ENCODE data around the gene EVL.

Gene EVL

DNA sequence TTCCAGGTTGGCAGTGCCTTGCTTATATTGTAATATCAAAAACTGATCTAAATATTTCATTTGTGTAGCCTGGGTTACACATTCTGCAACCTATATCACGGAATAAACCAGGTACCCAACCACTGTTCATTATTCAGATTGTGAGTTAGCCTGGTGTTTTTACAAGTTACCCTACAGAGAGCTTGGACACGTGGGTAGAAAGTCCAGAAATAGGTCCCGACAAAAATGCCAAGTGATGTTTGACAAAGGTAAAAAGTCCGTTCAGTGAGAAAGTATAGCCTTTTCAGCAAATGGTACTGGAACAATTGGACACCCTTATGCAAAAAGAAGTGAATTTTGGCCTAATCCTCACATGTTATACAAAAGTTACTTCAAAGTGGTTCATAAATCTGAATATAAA is 17.6 kb upstream of the EVL start:
- TF ChIP-seq, protein P1, sequence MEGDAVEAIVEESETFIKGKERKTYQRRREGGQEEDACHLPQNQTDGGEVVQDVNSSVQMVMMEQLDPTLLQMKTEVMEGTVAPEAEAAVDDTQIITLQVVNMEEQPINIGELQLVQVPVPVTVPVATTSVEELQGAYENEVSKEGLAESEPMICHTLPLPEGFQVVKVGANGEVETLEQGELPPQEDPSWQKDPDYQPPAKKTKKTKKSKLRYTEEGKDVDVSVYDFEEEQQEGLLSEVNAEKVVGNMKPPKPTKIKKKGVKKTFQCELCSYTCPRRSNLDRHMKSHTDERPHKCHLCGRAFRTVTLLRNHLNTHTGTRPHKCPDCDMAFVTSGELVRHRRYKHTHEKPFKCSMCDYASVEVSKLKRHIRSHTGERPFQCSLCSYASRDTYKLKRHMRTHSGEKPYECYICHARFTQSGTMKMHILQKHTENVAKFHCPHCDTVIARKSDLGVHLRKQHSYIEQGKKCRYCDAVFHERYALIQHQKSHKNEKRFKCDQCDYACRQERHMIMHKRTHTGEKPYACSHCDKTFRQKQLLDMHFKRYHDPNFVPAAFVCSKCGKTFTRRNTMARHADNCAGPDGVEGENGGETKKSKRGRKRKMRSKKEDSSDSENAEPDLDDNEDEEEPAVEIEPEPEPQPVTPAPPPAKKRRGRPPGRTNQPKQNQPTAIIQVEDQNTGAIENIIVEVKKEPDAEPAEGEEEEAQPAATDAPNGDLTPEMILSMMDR (conservative IDR thresholded peaks at IDR 0.05; ENCODE audit: low read length): no peak
- TF ChIP-seq EZH2phosphoT487 (IDR thresholded peaks at IDR 0.05; ENCODE audit: borderline replicate concordance): no peak
- no peaks in the 10 kb centered on the region for H3F3A ChIP-seq (ENCODE audit: low read depth)

DNA sequence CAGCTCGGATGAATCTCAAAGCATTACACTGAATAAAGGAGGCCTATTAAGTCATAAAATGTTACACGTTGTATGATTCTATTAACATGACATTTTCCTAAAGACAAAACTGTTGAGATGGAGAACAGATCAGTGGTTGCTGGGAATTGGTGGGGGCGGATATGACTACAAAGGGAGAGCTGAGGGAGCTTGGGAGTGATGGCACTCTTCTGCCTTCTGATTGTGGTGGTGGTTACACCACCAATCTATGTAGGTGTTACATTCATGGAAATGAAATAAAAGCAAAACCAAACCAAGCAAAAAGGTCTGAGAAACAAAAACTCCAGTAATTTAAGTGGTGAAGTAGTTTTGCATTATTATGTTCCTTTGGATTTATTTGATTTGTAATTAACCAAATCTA is 16.4 kb upstream of the EVL start:
- no peaks in the 10 kb centered on the region for H3K9me2 ChIP-seq (replicated peaks; ENCODE audit: low read depth, low read length)
- H3F3A ChIP-seq (ENCODE audit: low read depth): no peaks in the 10 kb centered on the region
- H4K20me1 ChIP-seq (ENCODE audit: insufficient read depth, low read length, poor library complexity, severe bottlenecking): no peaks in the 10 kb centered on the region
- no peak overlapping the region for H3K9ac ChIP-seq (ENCODE audit: low read depth, low read length, poor library complexity, severe bottlenecking)
- no peaks in the 10 kb centered on the region for H3K9me3 ChIP-seq (ENCODE audit: insufficient read depth, low read depth, low read length)
- no peak overlapping the region for H3K4me2 ChIP-seq (ENCODE audit: low read depth, low read length, poor library complexity, severe bottlenecking)
- no peak overlapping the region for H3K4me3 ChIP-seq (ENCODE audit: low read length, poor library complexity, severe bottlenecking)
- peaks cover 89% of the 10 kb centered on the region for H3K79me2 ChIP-seq (ENCODE audit: insufficient read depth, low read length)
- no peaks in the 10 kb centered on the region for H3K36me3 ChIP-seq (ENCODE audit: insufficient read depth, low read length)
- TF ChIP-seq, protein P1 (conservative IDR thresholded peaks at IDR 0.05; ENCODE audit: low read length): no peak
- TF ChIP-seq EZH2phosphoT487 (IDR thresholded peaks at IDR 0.05; ENCODE audit: borderline replicate concordance): no peak
- H3K4me1 ChIP-seq (ENCODE audit: insufficient read depth, low read length, poor library complexity, severe bottlenecking): peaks cover 16% of the 10 kb centered on the region
- no peak overlapping the region for H2AFZ ChIP-seq (ENCODE audit: low read length)
- H3K27me3 ChIP-seq (ENCODE audit: insufficient read depth, low read length, poor library complexity, severe bottlenecking): no peaks in the 10 kb centered on the region

More for the DNA sequence above, 17.6 kb upstream of the EVL start:
- no peak overlapping the region for H3K4me3 ChIP-seq (ENCODE audit: low read length, poor library complexity, severe bottlenecking)
- H3K4me2 ChIP-seq (ENCODE audit: low read depth, low read length, poor library complexity, severe bottlenecking): no peak overlapping the region
- peaks cover 16% of the 10 kb centered on the region for H3K4me1 ChIP-seq (ENCODE audit: insufficient read depth, low read length, poor library complexity, severe bottlenecking)
- no peaks in the 10 kb centered on the region for H4K20me1 ChIP-seq (ENCODE audit: insufficient read depth, low read length, poor library complexity, severe bottlenecking)
- no peak overlapping the region for H2AFZ ChIP-seq (ENCODE audit: low read length)
- no peak overlapping the region for H3K9ac ChIP-seq (ENCODE audit: low read depth, low read length, poor library complexity, severe bottlenecking)
- H3K27me3 ChIP-seq (ENCODE audit: insufficient read depth, low read length, poor library complexity, severe bottlenecking): no peaks in the 10 kb centered on the region
- no peaks in the 10 kb centered on the region for H3K9me3 ChIP-seq (ENCODE audit: insufficient read depth, low read depth, low read length)
- H3K36me3 ChIP-seq (ENCODE audit: insufficient read depth, low read length): no peaks in the 10 kb centered on the region
- H3K9me2 ChIP-seq (replicated peaks; ENCODE audit: low read depth, low read length): no peaks in the 10 kb centered on the region
- peaks cover 88% of the 10 kb centered on the region for H3K79me2 ChIP-seq (ENCODE audit: insufficient read depth, low read length)

DNA sequence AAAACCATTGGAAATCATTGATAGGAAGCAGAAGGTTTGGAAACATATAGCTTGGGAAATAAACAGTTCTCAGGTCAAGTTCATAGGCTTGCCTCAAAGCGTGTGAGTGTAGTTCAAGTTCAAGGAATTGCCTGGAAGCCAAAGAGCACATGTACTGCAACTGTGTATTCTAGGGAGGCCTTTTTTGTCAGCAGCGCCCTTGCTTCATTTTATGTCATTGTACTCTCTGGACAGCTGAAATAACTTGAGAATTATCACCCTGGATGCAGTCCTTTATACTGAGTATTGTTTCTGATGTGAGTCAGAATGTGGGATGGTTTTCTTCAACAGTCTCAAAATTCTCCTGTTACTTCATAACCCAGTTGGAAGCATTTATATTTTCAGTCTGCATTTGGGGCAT is 16.0 kb upstream of the EVL start:
- no peak for TF ChIP-seq EZH2phosphoT487 (IDR thresholded peaks at IDR 0.05; ENCODE audit: borderline replicate concordance)
- TF ChIP-seq, protein P1 (conservative IDR thresholded peaks at IDR 0.05; ENCODE audit: low read length): no peak

More for the DNA sequence above, 16.0 kb upstream of the EVL start:
- no peaks in the 10 kb centered on the region for H4K20me1 ChIP-seq (ENCODE audit: insufficient read depth, low read length, poor library complexity, severe bottlenecking)
- no peaks in the 10 kb centered on the region for H3K9me3 ChIP-seq (ENCODE audit: insufficient read depth, low read depth, low read length)
- H2AFZ ChIP-seq (ENCODE audit: low read length): no peak overlapping the region
- no peak overlapping the region for H3K9ac ChIP-seq (ENCODE audit: low read depth, low read length, poor library complexity, severe bottlenecking)
- no peak overlapping the region for H3K4me3 ChIP-seq (ENCODE audit: low read length, poor library complexity, severe bottlenecking)
- H3K27me3 ChIP-seq (ENCODE audit: insufficient read depth, low read length, poor library complexity, severe bottlenecking): no peaks in the 10 kb centered on the region
- H3F3A ChIP-seq (ENCODE audit: low read depth): no peaks in the 10 kb centered on the region
- H3K4me2 ChIP-seq (ENCODE audit: low read depth, low read length, poor library complexity, severe bottlenecking): no peak overlapping the region
- peaks cover 16% of the 10 kb centered on the region for H3K4me1 ChIP-seq (ENCODE audit: insufficient read depth, low read length, poor library complexity, severe bottlenecking)
- no peaks in the 10 kb centered on the region for H3K36me3 ChIP-seq (ENCODE audit: insufficient read depth, low read length)
- H3K9me2 ChIP-seq (replicated peaks; ENCODE audit: low read depth, low read length): no peaks in the 10 kb centered on the region
- H3K79me2 ChIP-seq (ENCODE audit: insufficient read depth, low read length): peaks cover 89% of the 10 kb centered on the region

Data from Loucy (cell line).